Activated T-helper 2 cell treated with anti-CD3 and anti-CD28 coated beads, Interferon-gamma antibody, Interleukin-2, Interleukin-4, amounts not matched to agents 10 μg/mL and 5 μg/mL and 100 μg/mL, durations not matched to agents 14 hours and 24 hours and 36 hours (primary cell): Measurements from ENCODE around the gene ASB11. TPM values are rescaled to one million over a fixed set of nuclear protein-coding genes. Genes with fewer than 3 reads are reported as not detected.
A peak's percentile ranks its signal among the peaks of the same experiment; 100 is the strongest.
"Not testable (repeated sequence)": the region's sequence is repeated elsewhere in the genome, so short reads cannot be mapped to it uniquely, and the experiment has no call there.

Experiments
- DNase-seq: peaks from one replicate; pipeline ENCODE4 v3.0.0; 2021; ENCODE audit warnings: low spot score
- H3K27ac Mint-ChIP-seq: one replicate; pipeline ENCODE4 v1.8.0; 2021; ENCODE audit warnings: mixed read lengths
- H3K27me3 Mint-ChIP-seq: one replicate; pipeline ENCODE4 v1.8.0; 2021; ENCODE audit warnings: low read depth, mixed read lengths
- H3K36me3 Mint-ChIP-seq: one replicate; pipeline ENCODE4 v1.8.0; 2021; ENCODE audit warnings: low read depth, mixed read lengths
- H3K4me1 Mint-ChIP-seq: one replicate; pipeline ENCODE4 v1.8.0; 2021; ENCODE audit warnings: low read depth, mixed read lengths
- H3K4me3 Mint-ChIP-seq: one replicate; pipeline ENCODE4 v1.8.0; 2021; ENCODE audit warnings: low read depth, mild to moderate bottlenecking, moderate library complexity, mixed read lengths
- H3K9me3 Mint-ChIP-seq: one replicate; pipeline ENCODE4 v1.8.0; 2021; ENCODE audit warnings: mixed read lengths
- intact Hi-C: fragments of 100-400 bp; cut with micrococcal nuclease; formaldehyde crosslinking; loops from one replicate; pipeline ENCODE4 v1.15.1; 2023
- total RNA-seq: library from RNA; stranded (reverse); gene quantifications from 2 replicates; pipeline ENCODE4 v1.2.3, GENCODE V29; 2022

The ASB11 gene
- total RNA-seq, 1 donor from 2014 or later = not detected

DNA sequence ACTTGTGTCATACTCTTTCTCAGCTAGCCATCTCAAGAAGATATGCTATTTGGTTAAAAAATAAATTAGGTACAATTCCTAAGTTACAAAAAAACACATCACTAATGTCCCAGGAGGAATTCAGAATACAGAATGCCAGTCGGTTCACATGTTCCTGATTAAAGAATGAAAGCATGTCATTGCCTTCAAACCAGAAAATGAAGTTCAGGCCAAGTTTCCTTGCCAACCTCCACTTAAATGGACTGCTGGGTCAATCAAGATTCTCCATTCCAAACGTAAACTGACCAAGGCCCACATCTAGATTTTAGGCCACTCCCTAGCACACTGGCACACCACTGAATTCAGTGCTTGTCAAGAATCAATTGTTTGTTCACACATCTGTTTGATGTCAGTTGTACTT is 13.4 kb upstream of the ASB11 start:
- Mint-ChIP-seq H3K27me3 (no peaks in the 10 kb centered on the region), H3K27ac (no peak overlapping the region), H3K4me1 (peaks cover 7% of the 10 kb centered on the region), H3K4me3 (no peak overlapping the region), H3K9me3 (no peaks in the 10 kb centered on the region), H3K36me3 (peaks cover 32% of the 10 kb centered on the region)
- intact Hi-C loops = no loop called here
- no peak for DNase-seq

DNA sequence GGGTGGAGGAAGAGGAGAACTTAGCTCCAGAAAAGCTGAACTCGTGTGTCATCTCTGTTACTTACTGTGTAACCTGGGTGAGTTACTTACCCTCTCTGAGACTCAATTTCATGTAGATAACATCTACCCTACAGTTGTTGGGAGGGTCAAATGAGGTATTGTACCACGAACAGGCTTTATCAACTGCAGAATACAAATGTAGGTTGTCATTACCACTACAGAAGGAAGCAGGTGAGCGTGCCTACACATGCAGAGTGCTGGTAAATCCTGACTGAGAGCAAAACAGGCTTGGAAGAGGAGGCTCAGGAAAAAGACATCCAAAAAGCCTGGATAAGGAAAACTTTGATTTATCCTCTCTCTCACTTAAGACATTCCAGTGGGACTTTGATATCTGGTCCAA is 12.7 kb upstream of the ASB11 start:
- Mint-ChIP-seq H3K4me3 (no peak overlapping the region), H3K4me1 (peaks cover 7% of the 10 kb centered on the region), H3K27ac (peak overlapping the region; percentile 22), H3K9me3 (no peaks in the 10 kb centered on the region), H3K36me3 (peaks cover 35% of the 10 kb centered on the region), H3K27me3 (no peaks in the 10 kb centered on the region)
- intact Hi-C loops = no loop called here
- DNase-seq = no peak

DNA sequence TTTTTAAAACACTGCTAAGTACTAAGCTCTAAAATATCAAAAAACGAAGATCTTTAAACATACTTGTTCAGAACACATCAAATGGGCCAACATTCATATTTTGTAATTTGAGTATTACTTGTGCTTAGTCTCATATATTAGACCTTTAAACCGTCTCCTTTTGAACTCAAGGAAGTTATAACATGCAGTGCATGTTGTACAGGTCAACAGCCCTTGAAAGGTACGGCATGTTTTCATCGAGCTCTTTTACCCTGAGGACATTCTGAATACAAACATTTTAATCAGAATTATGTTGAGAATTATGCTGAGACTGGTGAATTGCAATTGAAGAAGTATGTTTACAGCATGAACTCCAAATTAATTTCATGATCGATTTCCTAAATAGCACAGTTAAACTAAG is 7.0 kb upstream of the ASB11 start:
- Mint-ChIP-seq H3K36me3 (peaks cover 40% of the 10 kb centered on the region), H3K4me3 (no peak overlapping the region), H3K9me3 (no peaks in the 10 kb centered on the region), H3K27ac (no peak overlapping the region), H3K27me3 (no peaks in the 10 kb centered on the region), H3K4me1 (no peaks in the 10 kb centered on the region)
- intact Hi-C loops = no loop called here
- DNase-seq = no peak

DNA sequence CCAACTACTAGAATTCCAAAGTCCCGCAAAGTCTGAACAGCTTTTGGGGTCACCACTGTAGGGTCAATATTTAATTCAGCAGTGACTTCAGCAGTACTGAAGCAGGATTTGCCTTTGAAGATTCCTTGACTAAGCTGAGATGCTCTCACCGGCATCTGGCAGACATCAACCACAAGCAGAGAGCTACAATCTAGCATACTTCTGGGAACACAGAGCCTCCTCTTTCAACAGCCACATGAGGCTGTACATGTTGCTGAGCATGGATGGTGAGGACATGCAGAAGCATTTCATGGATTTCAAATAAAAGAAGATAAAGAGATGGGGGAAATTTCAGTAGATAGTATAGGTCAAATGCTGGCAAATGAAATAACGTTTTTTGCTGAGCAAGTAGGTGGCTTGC is 6.6 kb upstream of the ASB11 start:
- Mint-ChIP-seq H3K27me3 (no peaks in the 10 kb centered on the region), H3K4me1 (no peaks in the 10 kb centered on the region), H3K9me3 (no peaks in the 10 kb centered on the region), H3K27ac (no peak overlapping the region), H3K4me3 (no peak overlapping the region), H3K36me3 (peaks cover 39% of the 10 kb centered on the region)
- DNase-seq = no peak
- intact Hi-C loops = no loop called here

- H3K4me1 Mint-ChIP-seq = no peaks in the 10 kb centered on the region
- H3K27ac Mint-ChIP-seq = no peak overlapping the region
- DNase-seq = no peak
- H3K4me3 Mint-ChIP-seq = no peak overlapping the region
- H3K27me3 Mint-ChIP-seq = no peaks in the 10 kb centered on the region
- no peaks in the 10 kb centered on the region for H3K9me3 Mint-ChIP-seq
- H3K36me3 Mint-ChIP-seq = peaks cover 39% of the 10 kb centered on the region
- intact Hi-C loops = no loop called here
These were observed 6.0 kb upstream of the ASB11 start for GRCh38 chrX:15321447-15321846.

DNA sequence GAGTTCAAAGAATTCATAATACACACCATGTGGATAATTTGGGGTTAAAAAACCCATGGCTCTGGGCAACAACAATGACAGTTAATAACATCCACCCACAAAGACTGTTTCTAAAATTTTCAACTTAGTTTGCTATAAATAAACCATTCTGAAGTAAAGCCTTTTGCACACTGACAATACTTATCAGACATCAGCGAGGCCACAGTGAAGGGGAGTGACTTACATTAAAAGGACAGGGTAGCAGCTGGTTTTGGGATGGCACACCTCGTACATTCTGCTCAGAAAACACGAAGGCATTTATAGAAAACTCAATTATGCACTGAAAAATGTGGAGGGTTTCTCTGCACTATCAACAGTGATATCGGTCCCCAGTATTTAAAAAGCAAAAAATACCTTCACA is 4.9 kb upstream of the ASB11 start:
- Mint-ChIP-seq H3K36me3 (peaks cover 39% of the 10 kb centered on the region), H3K9me3 (no peaks in the 10 kb centered on the region), H3K4me3 (no peak overlapping the region), H3K4me1 (no peaks in the 10 kb centered on the region), H3K27me3 (no peaks in the 10 kb centered on the region), H3K27ac (no peak overlapping the region)
- intact Hi-C loops = no loop called here
- DNase-seq = no peak

DNA sequence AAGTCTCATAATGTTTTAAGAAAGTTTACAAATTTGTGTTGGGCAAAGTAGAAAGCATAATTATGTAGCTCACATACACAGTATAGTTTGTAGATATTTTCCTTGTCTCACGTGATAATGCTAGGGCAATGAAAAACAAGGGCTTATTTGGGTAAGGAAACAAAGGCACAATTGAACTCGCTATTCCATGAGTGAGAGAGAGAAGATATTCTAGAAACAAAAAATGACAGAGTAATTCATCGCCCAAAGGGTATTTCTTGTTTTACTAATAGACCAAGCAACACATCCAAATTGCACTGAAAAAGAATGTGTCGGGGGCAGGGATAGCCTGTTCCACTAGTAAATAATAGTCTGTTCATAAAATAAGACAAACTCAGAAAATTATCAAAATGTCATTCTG is 3.6 kb upstream of the ASB11 start:
- no peak for DNase-seq
- Mint-ChIP-seq H3K36me3 (peaks cover 33% of the 10 kb centered on the region), H3K27ac (no peak overlapping the region), H3K4me3 (no peak overlapping the region), H3K4me1 (no peaks in the 10 kb centered on the region), H3K27me3 (no peaks in the 10 kb centered on the region), H3K9me3 (no peaks in the 10 kb centered on the region)
- intact Hi-C loops = no loop called here

DNA sequence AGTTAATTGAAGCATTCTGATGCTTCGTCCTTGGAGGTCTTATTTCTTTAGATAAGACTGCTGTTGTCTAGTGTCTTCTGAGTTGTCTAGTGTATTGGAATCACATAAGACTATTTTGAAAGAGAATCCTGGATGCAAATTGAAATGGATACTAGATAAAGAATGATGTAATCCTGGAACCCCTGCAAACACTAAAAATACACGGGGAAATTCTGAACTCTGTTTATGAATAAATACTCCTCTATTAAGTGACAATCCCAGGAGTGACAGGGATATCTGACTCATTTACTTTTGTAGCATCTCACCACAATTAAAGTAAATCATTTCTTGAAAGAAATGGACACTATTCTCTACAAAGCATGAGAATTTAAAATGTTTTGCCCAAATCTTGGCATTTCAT is 968 bp downstream of the ASB11 start:
- intact Hi-C loops = no loop called here
- H3K27me3 Mint-ChIP-seq = no peaks in the 10 kb centered on the region
- H3K36me3 Mint-ChIP-seq = peaks cover 8% of the 10 kb centered on the region
- no peaks in the 10 kb centered on the region for H3K9me3 Mint-ChIP-seq
- no peak overlapping the region for H3K4me3 Mint-ChIP-seq
- no peak overlapping the region for H3K27ac Mint-ChIP-seq
- no peak for DNase-seq
- H3K4me1 Mint-ChIP-seq = no peaks in the 10 kb centered on the region

DNA sequence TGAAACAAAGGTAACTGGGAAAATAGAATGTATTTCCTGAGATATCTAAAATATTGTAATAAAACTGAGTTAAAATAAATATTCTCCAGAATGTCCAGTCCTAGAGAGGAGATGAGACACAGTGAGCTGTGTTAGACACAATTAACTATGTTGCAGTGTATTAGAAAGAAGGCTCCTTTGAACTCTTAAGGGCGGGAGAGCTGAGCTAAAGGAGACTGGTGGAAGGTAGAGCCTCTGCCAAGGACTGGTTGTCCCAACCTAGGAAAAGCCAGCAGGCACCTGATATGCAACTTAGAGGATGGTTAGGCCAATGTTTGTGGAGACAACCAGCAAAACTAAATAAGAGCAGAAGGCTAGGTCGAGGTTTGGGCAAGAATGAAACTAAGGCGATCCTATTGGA is 4.3 kb downstream of the ASB11 start:
- intact Hi-C loops = no loop called here
- Mint-ChIP-seq H3K27me3 (no peaks in the 10 kb centered on the region), H3K36me3 (no peaks in the 10 kb centered on the region), H3K4me3 (no peak overlapping the region), H3K4me1 (no peaks in the 10 kb centered on the region), H3K9me3 (no peaks in the 10 kb centered on the region), H3K27ac (no peak overlapping the region)
- DNase-seq = no peak

DNA sequence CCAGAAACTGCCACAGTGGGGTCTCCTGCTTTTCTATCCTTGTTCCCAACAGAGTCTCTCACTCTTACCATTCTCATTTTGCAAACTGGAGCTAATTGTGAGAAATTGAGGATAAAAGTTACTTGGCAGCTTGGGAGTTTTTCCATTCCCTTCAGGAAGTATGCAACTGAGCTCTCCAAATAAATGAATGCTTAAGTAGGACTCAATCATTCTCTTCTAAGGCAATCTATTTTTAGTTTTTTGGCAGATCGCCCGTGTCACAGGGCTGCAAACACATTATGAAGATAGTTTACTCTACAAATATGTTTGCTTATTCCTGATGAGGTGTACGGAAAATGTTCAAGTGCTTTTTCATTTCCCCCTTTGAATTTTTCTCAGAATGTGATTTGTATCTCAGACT is 5.3 kb downstream of the ASB11 start:
- Mint-ChIP-seq H3K4me1 (no peaks in the 10 kb centered on the region), H3K27me3 (no peaks in the 10 kb centered on the region), H3K4me3 (no peak overlapping the region), H3K27ac (no peak overlapping the region), H3K36me3 (no peaks in the 10 kb centered on the region), H3K9me3 (no peaks in the 10 kb centered on the region)
- intact Hi-C loops = no loop called here
- no peak for DNase-seq

- H3K4me3 Mint-ChIP-seq, intact Hi-C loops, H3K27ac Mint-ChIP-seq, H3K36me3 Mint-ChIP-seq, H3K4me1 Mint-ChIP-seq, H3K27me3 Mint-ChIP-seq, H3K9me3 Mint-ChIP-seq, DNase-seq: not testable (repeated sequence)
These were observed 9.5 kb downstream of the ASB11 start for GRCh38 chrX:15305899-15306298.

- Mint-ChIP-seq H3K27me3 (no peaks in the 10 kb centered on the region), H3K4me1 (peaks cover 7% of the 10 kb centered on the region), H3K36me3 (no peaks in the 10 kb centered on the region), H3K9me3 (no peaks in the 10 kb centered on the region), H3K4me3 (no peak overlapping the region), H3K27ac (no peak overlapping the region)
- intact Hi-C loops = loop anchor here (5.0 kb wide), 1 partner anchor 165 kb away; no protein-coding TSS in a partner anchor
- DNase-seq = no peak
These were observed 13.5 kb downstream of the ASB11 start for GRCh38 chrX:15301924-15302323.

DNA sequence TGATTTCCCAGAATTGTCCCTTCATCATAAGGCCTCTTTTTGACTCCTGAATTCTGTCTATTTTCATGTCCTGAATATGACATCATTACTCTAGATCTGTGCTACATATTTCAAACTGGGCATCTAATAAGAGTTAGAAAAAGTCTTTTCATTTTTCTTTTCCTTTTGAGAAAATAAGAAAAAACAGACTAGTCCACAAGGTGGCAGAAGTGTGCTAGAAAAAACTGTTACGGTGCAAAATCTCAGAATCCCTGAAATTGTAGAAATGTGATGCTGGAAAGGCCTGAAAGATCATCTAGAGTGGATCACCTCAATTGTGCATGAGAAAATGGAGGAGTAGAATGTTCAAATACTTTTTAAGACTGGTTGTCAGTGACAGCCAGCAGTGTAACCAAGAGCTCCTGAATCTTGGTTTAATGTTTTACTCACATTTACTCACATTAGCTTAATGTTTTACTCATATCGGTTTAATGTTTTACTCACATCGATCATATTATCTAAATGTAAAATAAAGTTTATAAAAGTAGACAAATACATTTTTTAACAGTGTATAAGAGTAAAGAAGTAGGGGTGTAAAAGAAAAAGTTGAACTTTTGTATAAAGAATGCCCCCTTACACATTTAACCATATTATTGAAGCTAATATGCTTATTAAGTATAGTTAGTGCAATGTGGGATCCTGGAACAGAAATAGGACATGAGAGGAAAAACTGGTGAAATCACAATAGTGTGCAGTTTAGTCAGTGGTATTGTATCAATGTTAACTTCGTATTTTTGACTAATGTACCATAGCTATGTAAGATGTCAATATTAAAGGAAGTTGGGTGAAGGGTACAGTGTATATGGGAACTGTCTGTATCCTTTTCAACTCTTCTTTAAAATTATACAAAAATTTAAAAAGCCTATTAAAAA is 15.2 kb downstream of the ASB11 start:
- Mint-ChIP-seq H3K4me3 (no peak overlapping the region), H3K27ac (no peak overlapping the region), H3K36me3 (no peaks in the 10 kb centered on the region), H3K9me3 (no peaks in the 10 kb centered on the region), H3K27me3 (no peaks in the 10 kb centered on the region), H3K4me1 (peaks cover 7% of the 10 kb centered on the region)
- no peak for DNase-seq
- intact Hi-C loops = loop anchor here (5.0 kb wide), 1 partner anchor 167 kb away; no protein-coding TSS in a partner anchor
